ENCODE measurements around the gene TLCD3A.

- TF ChIP-seq CTCF (IDR thresholded peaks at IDR 0.05): no peak
- no peak for TF ChIP-seq EZH2 (IDR thresholded peaks at IDR 0.05; ENCODE audit: borderline replicate concordance, insufficient read depth, low read depth, low read length, poor library complexity, severe bottlenecking)
Observed at GRCh38 chr17:737561-738113, 5.2 kb downstream of the TLCD3A start.

Data from B cell (primary cell).